MG63 (cell line): Measurements from ENCODE around the gene SSBP4. TPM values are rescaled to one million over a fixed set of nuclear protein-coding genes. Genes with fewer than 3 reads are reported as not detected.

Source experiments
- DNase-seq: peaks from one replicate; pipeline ENCODE4 v3.0.0-alpha.2; 2020
- H3K27me3 ChIP-seq: fragments of 250-450 bp; sonication (Bioruptor Pico); 2 replicates; pipeline ENCODE4 v1.5.1; 2020; ENCODE audit warnings: mild to moderate bottlenecking, moderate library complexity
- H3K36me3 ChIP-seq: fragments of 250-450 bp; sonication (Bioruptor Pico); 2 replicates; pipeline ENCODE4 v1.5.1; 2020; ENCODE audit warnings: mild to moderate bottlenecking, moderate library complexity
- H3K4me3 ChIP-seq: fragments of 250-450 bp; sonication (Bioruptor Pico); 2 replicates; pipeline ENCODE4 v1.5.1; 2020; ENCODE audit warnings: mild to moderate bottlenecking, moderate library complexity
- H3K9me3 ChIP-seq: fragments of 250-450 bp; sonication (Bioruptor Pico); 2 replicates; pipeline ENCODE4 v1.5.1; 2020; ENCODE audit warnings: mild to moderate bottlenecking, moderate library complexity
- total RNA-seq: library from RNA; depleted of rRNA; stranded (reverse); fragments of >200 nt; shearing (Covaris generic); gene quantifications from 2 replicates; pipeline ENCODE4 v1.2.3, GENCODE V29; 2014; ENCODE audit warnings: low replicate concordance

SSBP4 gene
- total RNA-seq, 1 experiment from 2014 or later, result 203 TPM

- Histone ChIP-seq H3K4me3 (no peak overlapping the region), H3K27me3 (no peaks in the 10 kb centered on the region), H3K9me3 (no peaks in the 10 kb centered on the region), H3K36me3 (peaks cover 68% of the 10 kb centered on the region)
- DNase-seq, result peak; percentile 83
Observed at GRCh38 chr19:18425515-18426415, 6.6 kb downstream of the SSBP4 start.

- Histone ChIP-seq H3K36me3 (peaks cover 67% of the 10 kb centered on the region), H3K27me3 (no peaks in the 10 kb centered on the region), H3K4me3 (no peak overlapping the region), H3K9me3 (no peaks in the 10 kb centered on the region)
- DNase-seq, result no peak
Observed at GRCh38 chr19:18426416-18426767, 7.2 kb downstream of the SSBP4 start.

GRCh38 chr19:18427080-18427742 is 8.0 kb downstream of the SSBP4 start:
- Histone ChIP-seq H3K36me3 (peaks cover 67% of the 10 kb centered on the region), H3K9me3 (no peaks in the 10 kb centered on the region), H3K27me3 (no peaks in the 10 kb centered on the region), H3K4me3 (no peak overlapping the region)
- DNase-seq, result no peak

- Histone ChIP-seq H3K9me3 (no peaks in the 10 kb centered on the region), H3K4me3 (no peak overlapping the region), H3K27me3 (no peaks in the 10 kb centered on the region), H3K36me3 (peaks cover 64% of the 10 kb centered on the region)
- DNase-seq, result no peak
Observed at GRCh38 chr19:18427743-18428113, 8.5 kb downstream of the SSBP4 start.

- H3K9me3 ChIP-seq, result no peaks in the 10 kb centered on the region
- no peaks in the 10 kb centered on the region for H3K27me3 ChIP-seq
- peaks cover 63% of the 10 kb centered on the region for H3K36me3 ChIP-seq
- no peak for DNase-seq
- H3K4me3 ChIP-seq, result no peak overlapping the region
Observed at GRCh38 chr19:18428173-18428786, 9.1 kb downstream of the SSBP4 start.

GRCh38 chr19:18428787-18429674 is 9.8 kb downstream of the SSBP4 start:
- Histone ChIP-seq H3K36me3 (peaks cover 56% of the 10 kb centered on the region), H3K9me3 (no peaks in the 10 kb centered on the region), H3K4me3 (no peak overlapping the region), H3K27me3 (no peaks in the 10 kb centered on the region)
- DNase-seq, result no peak

GRCh38 chr19:18429717-18430416 is 10.7 kb downstream of the SSBP4 start:
- H3K9me3 ChIP-seq, result no peaks in the 10 kb centered on the region
- peaks cover 62% of the 10 kb centered on the region for H3K36me3 ChIP-seq
- no peak overlapping the region for H3K4me3 ChIP-seq
- no peak for DNase-seq
- no peaks in the 10 kb centered on the region for H3K27me3 ChIP-seq

GRCh38 chr19:18430417-18431144 is 11.4 kb downstream of the SSBP4 start:
- peaks cover 65% of the 10 kb centered on the region for H3K36me3 ChIP-seq
- H3K9me3 ChIP-seq, result no peaks in the 10 kb centered on the region
- DNase-seq, result no peak
- H3K4me3 ChIP-seq, result no peak overlapping the region
- H3K27me3 ChIP-seq, result no peaks in the 10 kb centered on the region

- H3K4me3 ChIP-seq, result no peak overlapping the region
- H3K9me3 ChIP-seq, result no peaks in the 10 kb centered on the region
- H3K36me3 ChIP-seq, result peaks cover 68% of the 10 kb centered on the region
- DNase-seq, result no peak
- H3K27me3 ChIP-seq, result no peaks in the 10 kb centered on the region
Observed at GRCh38 chr19:18431351-18432197, 12.4 kb downstream of the SSBP4 start.

GRCh38 chr19:18432275-18433014 is 13.2 kb downstream of the SSBP4 start:
- no peak for DNase-seq
- Histone ChIP-seq H3K9me3 (no peaks in the 10 kb centered on the region), H3K27me3 (no peaks in the 10 kb centered on the region), H3K4me3 (no peak overlapping the region), H3K36me3 (peaks cover 60% of the 10 kb centered on the region)

- H3K4me3 ChIP-seq, result no peak overlapping the region
- peaks cover 56% of the 10 kb centered on the region for H3K36me3 ChIP-seq
- no peaks in the 10 kb centered on the region for H3K9me3 ChIP-seq
- no peaks in the 10 kb centered on the region for H3K27me3 ChIP-seq
- DNase-seq, result no peak
Observed at GRCh38 chr19:18433015-18433691, 14.0 kb downstream of the SSBP4 start.

GRCh38 chr19:18433735-18434398 is 14.7 kb downstream of the SSBP4 start:
- peaks cover 50% of the 10 kb centered on the region for H3K36me3 ChIP-seq
- DNase-seq, result no peak
- H3K4me3 ChIP-seq, result no peak overlapping the region
- H3K27me3 ChIP-seq, result no peaks in the 10 kb centered on the region
- H3K9me3 ChIP-seq, result no peaks in the 10 kb centered on the region

- no peaks in the 10 kb centered on the region for H3K27me3 ChIP-seq
- no peak for DNase-seq
- no peak overlapping the region for H3K4me3 ChIP-seq
- H3K36me3 ChIP-seq, result peaks cover 45% of the 10 kb centered on the region
- no peaks in the 10 kb centered on the region for H3K9me3 ChIP-seq
Observed at GRCh38 chr19:18434411-18435175, 15.4 kb downstream of the SSBP4 start.
